Stimulated activated CD8-positive, alpha-beta memory T cell treated with anti-CD3 and anti-CD28 coated beads, Interleukin-4, amount 100 ng/mL, for 1 hour (primary cell): ENCODE results near the gene KCTD19.
"Not testable (repeated sequence)": the region's sequence is repeated elsewhere in the genome, so short reads cannot be mapped to it uniquely, and the experiment has no call there.

Experiments
- DNase-seq, 2 donors: peaks; one replicate each; pipeline ENCODE4 v3.0.0-alpha.2; 2020; ENCODE audit warnings: low read depth in 2 of 2, low spot score in 1 of 2

Gene KCTD19

DNA sequence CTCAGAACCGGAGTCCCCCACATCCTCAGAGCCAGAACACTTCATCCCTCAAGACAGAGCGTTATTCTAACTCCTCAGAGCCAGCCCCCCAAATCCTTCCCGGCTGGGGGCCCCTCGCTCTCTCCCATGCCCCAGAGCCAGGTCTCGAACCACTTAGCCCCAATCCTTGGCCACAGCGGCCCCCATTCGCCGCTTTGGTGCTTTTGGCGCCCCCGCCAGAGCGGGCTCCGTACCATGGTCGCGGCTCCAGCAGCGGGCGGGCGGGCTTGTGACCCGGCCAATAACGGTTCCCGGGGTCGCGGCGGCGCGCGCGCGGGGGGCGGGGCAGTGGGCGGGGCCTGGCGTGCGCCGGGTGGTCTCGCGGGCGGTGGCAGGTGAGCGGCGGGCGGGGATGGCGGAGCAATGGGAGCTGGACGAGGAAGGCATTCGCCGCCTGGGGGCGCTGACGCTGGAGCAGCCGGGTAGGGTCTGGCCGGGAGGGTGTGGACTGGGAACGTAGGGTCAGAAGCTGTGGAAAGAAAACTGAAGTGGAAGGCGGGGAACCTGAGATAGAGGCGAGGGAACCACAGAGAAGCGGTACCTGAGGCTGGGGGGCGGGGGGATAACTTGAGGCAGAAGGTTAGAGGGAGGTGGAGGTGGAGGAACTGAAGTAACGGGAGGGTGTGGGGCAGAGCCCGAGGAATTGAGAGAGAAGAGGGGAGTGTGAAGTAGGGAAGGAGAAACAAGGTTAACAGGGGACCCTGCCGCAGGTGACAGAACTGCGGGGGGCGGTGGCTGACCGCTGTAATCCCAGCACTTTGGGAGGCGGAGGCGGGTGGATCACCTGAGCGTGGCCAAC is at the start of gene KCTD19, which contains the start of gene LRRC36:
KCTD19 (minus strand) TSS at position 270 of the 838 bp plus-strand sequence; CDS start at position 236, 34 bp downstream.
LRRC36 (plus strand) TSS at position 344 of the 838 bp plus-strand sequence; CDS start at position 392, 48 bp downstream.
- DNase-seq = peak; percentile 21 to 26

DNA sequence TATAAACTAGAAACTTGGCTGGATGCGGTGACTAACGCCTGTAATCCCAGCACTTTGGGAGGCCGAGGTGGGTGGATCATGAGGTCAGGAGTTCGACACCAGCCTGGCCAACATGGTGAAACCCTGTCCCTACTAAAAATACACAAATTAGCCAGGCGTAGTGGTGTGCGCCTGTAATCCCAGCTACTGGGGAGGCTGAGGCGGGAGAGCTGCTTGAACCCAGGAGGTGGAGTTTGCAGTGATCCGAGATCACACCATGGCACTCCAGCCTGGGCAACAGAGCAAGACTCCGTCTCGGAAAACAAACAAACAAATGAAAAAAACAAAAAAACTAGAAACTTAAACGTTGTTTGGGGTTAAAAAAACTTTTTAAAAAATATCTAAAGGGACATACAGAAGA is 49.5 kb upstream of the KCTD19 start:
- not testable (repeated sequence) for DNase-seq

- no peak for DNase-seq
These were observed 46.1 kb upstream of the KCTD19 start for GRCh38 chr16:67372664-67373063.

GRCh38 chr16:67370661-67371060 is 44.1 kb upstream of the KCTD19 start:
- no peak for DNase-seq

- no peak for DNase-seq
These were observed 38.2 kb upstream of the KCTD19 start for GRCh38 chr16:67364600-67365235.

- DNase-seq = no peak
These were observed 34.5 kb upstream of the KCTD19 start for GRCh38 chr16:67361038-67361437.

DNA sequence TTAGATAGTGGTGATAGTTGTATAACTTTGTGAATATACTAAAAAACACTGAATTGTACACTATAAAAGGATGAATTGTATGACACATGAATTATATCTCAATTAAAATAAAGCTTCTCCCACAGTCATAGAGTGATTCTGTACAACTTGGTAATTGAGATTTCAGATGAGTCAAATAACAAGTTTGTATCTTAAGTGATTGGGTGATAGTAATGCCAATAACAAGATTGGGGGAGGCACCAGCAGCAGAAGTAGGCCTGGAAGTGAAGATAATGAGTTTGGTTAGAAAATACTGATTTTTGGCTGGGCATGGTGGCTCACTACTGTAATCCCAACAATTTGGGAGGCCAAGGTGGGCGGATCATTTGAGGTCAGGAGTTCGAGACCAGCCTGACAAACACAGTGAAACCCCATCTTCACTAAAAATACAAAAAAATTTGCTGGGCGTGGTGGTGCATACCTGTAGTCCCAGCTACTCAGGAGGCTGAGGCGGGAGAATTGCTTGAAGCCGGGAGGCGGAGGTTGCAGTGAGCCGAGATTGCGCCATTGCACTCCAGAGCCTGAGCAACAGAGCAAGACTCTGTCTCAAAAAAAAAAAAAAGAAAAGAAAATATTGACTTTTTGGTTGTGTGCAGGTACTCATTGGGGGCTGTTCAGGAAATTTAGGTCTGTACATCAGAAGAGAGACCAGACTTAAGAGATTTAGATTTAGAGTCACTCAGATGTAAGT is 33.2 kb upstream of the KCTD19 start:
- DNase-seq = not testable (repeated sequence)

- no peak for DNase-seq
These were observed 31.0 kb upstream of the KCTD19 start for GRCh38 chr16:67357561-67357960.

GRCh38 chr16:67356396-67356795 is 29.9 kb upstream of the KCTD19 start:
- DNase-seq = no peak

DNA sequence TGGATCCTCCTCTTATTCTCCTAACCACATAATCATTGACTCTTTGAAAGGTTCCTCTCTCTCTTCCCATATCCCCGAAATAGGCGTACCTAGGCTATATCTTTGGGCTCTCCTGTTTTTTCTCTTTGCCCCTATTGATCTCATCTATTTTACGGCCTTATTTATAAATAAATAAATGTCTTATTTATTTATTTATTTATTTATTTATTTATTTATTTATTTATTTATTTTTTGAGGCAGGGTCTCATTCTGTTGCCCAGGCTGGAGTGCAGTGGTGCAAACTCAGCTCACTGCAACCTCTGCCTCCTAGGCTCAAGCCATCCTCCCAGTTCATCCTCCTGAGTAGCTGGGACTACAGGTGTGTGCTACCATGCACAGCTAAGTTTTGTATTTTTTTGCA is 25.9 kb upstream of the KCTD19 start:
- DNase-seq = not testable (repeated sequence)

- no peak for DNase-seq
These were observed 23.8 kb upstream of the KCTD19 start for GRCh38 chr16:67350324-67350723.

DNA sequence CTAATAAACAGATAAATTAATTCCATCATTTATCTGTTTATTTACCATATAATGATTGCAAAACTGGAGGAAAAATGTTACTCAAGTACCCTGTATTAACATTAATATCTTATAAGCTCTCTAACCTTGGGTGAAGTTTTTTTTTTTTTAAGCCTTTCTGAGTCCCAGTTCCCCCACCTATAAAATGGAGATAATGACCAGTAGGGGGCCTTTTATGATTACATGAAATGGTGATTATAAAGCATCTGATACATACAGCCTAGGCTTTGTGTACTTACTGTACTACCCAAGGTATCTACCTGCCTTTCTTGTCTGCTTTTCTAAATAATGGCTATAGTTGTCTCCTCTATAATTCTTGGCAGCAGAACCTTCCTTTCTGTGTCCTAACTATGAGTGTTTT is 22.6 kb upstream of the KCTD19 start:
- no peak for DNase-seq

DNA sequence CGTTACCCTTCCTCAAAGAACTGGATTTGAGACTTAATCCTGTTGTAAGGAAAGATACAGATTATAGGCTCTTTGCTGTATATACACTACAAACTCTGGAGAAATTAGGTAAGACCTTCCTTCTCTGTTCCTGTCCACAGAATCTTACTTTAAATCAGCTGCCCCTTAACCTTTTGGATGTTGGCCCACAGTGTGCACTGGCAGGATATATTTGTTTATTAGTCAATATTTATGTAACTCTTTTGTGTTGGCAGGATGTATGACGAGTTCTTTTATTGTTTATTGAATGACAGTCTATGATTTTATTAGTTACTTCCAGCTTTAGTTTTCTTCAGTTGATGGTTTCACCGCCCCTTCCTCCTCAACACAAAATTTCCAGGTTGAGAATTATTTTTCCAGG is 19.8 kb upstream of the KCTD19 start:
- DNase-seq = no peak

GRCh38 chr16:67345401-67345800 is 18.9 kb upstream of the KCTD19 start:
- no peak for DNase-seq

GRCh38 chr16:67342616-67343015 is 16.1 kb upstream of the KCTD19 start:
- DNase-seq = no peak

- DNase-seq = no peak
These were observed 14.7 kb upstream of the KCTD19 start for GRCh38 chr16:67341250-67341649.

- DNase-seq = no peak
These were observed 12.9 kb upstream of the KCTD19 start for GRCh38 chr16:67339453-67339852.

- DNase-seq = no peak
These were observed 10.1 kb upstream of the KCTD19 start for GRCh38 chr16:67336648-67337047.

- DNase-seq = no peak
These were observed 9.6 kb upstream of the KCTD19 start for GRCh38 chr16:67336116-67336515.

DNA sequence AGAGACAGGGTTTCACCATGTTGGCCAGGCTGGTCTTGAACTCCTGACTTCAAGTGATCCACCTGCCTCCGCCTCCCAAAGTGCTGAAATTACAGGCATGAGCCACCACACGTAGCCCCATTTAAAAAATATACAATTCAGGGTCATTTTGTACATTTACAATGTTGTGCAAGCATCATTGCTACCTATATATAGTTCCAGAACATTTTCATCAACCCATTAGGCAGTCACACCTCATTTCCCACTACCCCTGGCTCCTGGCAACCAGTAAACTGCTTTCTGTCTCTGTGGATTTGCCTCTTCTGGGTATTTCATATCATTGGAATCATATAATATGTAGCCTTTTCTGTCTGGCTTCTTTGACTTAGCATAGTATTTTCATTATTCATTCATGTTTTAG is 6.8 kb upstream of the KCTD19 start:
- DNase-seq = no peak

- DNase-seq = no peak
These were observed 3.4 kb upstream of the KCTD19 start for GRCh38 chr16:67329901-67330300.

GRCh38 chr16:67327743-67328142 is 1.2 kb upstream of the KCTD19 start:
- no peak for DNase-seq
